Transverse colon (tissue), 4 donors: ENCODE results near the gene MYPN. TPM values are rescaled to one million over a fixed set of nuclear protein-coding genes. Genes with fewer than 3 reads are reported as not detected.

ENCODE experiments used
- DNase-seq: peaks from one replicate; pipeline ENCODE4 v3.0.0-alpha.2; 2019
- H3K27ac ChIP-seq, 4 donors: fragments of 200-600 bp; sonication (generic); 2 replicates each; pipeline ENCODE4 v1.5.1; 2016 to 2018; ENCODE audit warnings: inconsistent platforms in 4 of 4
- H3K27me3 ChIP-seq: fragments of 200-600 bp; sonication (generic); 2 replicates; pipeline ENCODE4 v1.5.1; 2017; ENCODE audit warnings: inconsistent platforms
- H3K36me3 ChIP-seq, 4 donors: fragments of 200-600 bp; sonication (generic); 2 replicates each; pipeline ENCODE4 v1.5.1; 2017 to 2019; ENCODE audit warnings: inconsistent platforms in 4 of 4
- H3K4me1 ChIP-seq, 4 donors: fragments of 200-600 bp; sonication (generic); 2 replicates each; pipeline ENCODE4 v1.5.1; 2017 to 2020; ENCODE audit warnings: inconsistent platforms in 4 of 4
- H3K4me3 ChIP-seq, 4 donors: fragments of 200-600 bp; sonication (generic); 1 replicate in 1 of 4; 2 replicates in 3 of 4; pipeline versions ENCODE4 v1.5.1 to v1.6.1; 2017 to 2019; ENCODE audit warnings: inconsistent platforms in 4 of 4
- H3K9me3 ChIP-seq, 2 donors: fragments of 200-600 bp; sonication (generic); 2 replicates each; pipeline ENCODE4 v1.5.1; 2017 to 2019; ENCODE audit warnings: inconsistent platforms in 2 of 2
- EP300 ChIP-seq: sonication (generic); formaldehyde crosslinking; IDR thresholded peaks from one replicate; pipeline ENCODE4 v1.6.1; 2017; ENCODE audit warnings: antibody characterized with exemption, low read depth
- POLR2A ChIP-seq: fragments of 450-650 bp; IDR thresholded peaks from one replicate; pipeline ENCODE4 v1.6.1; 2016; ENCODE audit warnings: antibody characterized with exemption, mild to moderate bottlenecking, moderate library complexity
- POLR2AphosphoS5 ChIP-seq, 3 donors: sonication (generic); formaldehyde crosslinking; IDR thresholded peaks; one replicate each; pipeline ENCODE4 v1.6.1; 2016; ENCODE audit warnings: antibody characterized with exemption in 3 of 3
- WGBS, 2 donors: methylation state at CpG; one replicate each; pipeline ENCODE4 v1.1.5; 2018; ENCODE audit warnings: low coverage in 1 of 2; 5-methylcytosine and 5-hydroxymethylcytosine counted together
- in situ Hi-C, 4 donors: fragments of 200-750 bp; cut with MboI; loops; one replicate each; pipeline versions ENCODE4 v1.15.0 to v1.15.1; 2017; ENCODE audit warnings: low sequenced_read_pairs in 3 of 4, low pct_ligation_motif_present in 1 of 4, low pct_unique_long_range_greater_than_20kb in 1 of 4
- intact Hi-C: fragments of 100-400 bp; cut with DNase I; formaldehyde crosslinking; loops from one replicate; pipeline ENCODE4 v1.15.1; 2023; ENCODE audit warnings: low total_unique reads
- total RNA-seq, 4 donors: library from RNA; depleted of rRNA; stranded (reverse); fragments of >200 nt; gene quantifications; one replicate each; pipeline ENCODE4 v1.1.0, GENCODE V29; 2016
- TF ChIP-seq, protein P1 (sequence below), 5 experiments: fragments of 200-600 bp in 3 of 5; fragments of 450-650 bp in 2 of 5; sonication (generic) in 3 of 5; IDR thresholded peaks; 1 replicate in 2 of 5; 2 replicates in 3 of 5; pipeline ENCODE4 v1.5.1; 2016 to 2017; ENCODE audit warnings: antibody characterized with exemption in 5 of 5, inconsistent platforms in 3 of 5, mild to moderate bottlenecking in 2 of 5, moderate library complexity in 1 of 5

Gene MYPN
- total RNA-seq, 4 donors from 2014 or later: 0.27 to 1.5 (median 0.79) TPM; not detected in 1

DNA sequence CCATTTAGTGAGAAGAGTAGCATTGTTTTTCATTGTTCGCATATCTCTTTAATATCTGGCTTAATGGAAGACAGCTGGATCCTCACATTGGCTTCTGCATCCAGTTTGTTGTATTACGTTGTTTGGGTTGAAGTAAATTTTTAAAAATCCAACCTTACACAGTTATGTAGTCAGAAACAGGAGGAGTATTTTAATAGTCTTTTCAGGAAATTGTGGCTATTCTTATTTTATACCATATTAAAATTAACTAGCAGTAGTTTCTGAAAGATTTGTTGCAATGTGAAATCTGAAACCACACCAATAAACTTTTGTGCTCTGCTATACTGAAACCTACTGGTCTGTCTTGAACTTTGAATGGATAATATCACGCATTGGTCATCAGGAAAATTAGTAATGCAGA lies 27.9 kb downstream of the MYPN start:
- no peak for DNase-seq
- no peaks in the 10 kb centered on the region for H3K27me3 ChIP-seq
- TF ChIP-seq, protein P1, sequence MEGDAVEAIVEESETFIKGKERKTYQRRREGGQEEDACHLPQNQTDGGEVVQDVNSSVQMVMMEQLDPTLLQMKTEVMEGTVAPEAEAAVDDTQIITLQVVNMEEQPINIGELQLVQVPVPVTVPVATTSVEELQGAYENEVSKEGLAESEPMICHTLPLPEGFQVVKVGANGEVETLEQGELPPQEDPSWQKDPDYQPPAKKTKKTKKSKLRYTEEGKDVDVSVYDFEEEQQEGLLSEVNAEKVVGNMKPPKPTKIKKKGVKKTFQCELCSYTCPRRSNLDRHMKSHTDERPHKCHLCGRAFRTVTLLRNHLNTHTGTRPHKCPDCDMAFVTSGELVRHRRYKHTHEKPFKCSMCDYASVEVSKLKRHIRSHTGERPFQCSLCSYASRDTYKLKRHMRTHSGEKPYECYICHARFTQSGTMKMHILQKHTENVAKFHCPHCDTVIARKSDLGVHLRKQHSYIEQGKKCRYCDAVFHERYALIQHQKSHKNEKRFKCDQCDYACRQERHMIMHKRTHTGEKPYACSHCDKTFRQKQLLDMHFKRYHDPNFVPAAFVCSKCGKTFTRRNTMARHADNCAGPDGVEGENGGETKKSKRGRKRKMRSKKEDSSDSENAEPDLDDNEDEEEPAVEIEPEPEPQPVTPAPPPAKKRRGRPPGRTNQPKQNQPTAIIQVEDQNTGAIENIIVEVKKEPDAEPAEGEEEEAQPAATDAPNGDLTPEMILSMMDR (IDR thresholded peaks at IDR 0.05): no peak
- TF ChIP-seq POLR2A (no peak), EP300 (no peak), POLR2AphosphoS5 (IDR thresholded peaks at IDR 0.05) (no peak)
- no peaks in the 10 kb centered on the region for H3K36me3 ChIP-seq
- intact Hi-C loops: no loop called here
- in situ Hi-C loops: no loop called here
- no peaks in the 10 kb centered on the region for H3K9me3 ChIP-seq
- no peak overlapping the region for H3K27ac ChIP-seq
- H3K4me1 ChIP-seq: peaks cover 0 to 18% (median 9%) of the 10 kb centered on the region in 4 donors
- WGBS, 2 donors: 84 to 85% methylated on average over 3 of the region's 3 CpGs
- no peak overlapping the region for H3K4me3 ChIP-seq

- no peak for DNase-seq
- no peaks in the 10 kb centered on the region for H3K27me3 ChIP-seq
- TF ChIP-seq, protein P1 (IDR thresholded peaks at IDR 0.05): no peak
- TF ChIP-seq EP300: no peak
- TF ChIP-seq POLR2AphosphoS5 (IDR thresholded peaks at IDR 0.05): no peak
- no peak for TF ChIP-seq POLR2A
- H3K4me1 ChIP-seq: peaks cover 0 to 18% (median 9%) of the 10 kb centered on the region in 4 donors
- H3K27ac ChIP-seq: no peak overlapping the region
- no peaks in the 10 kb centered on the region for H3K9me3 ChIP-seq
- no peaks in the 10 kb centered on the region for H3K36me3 ChIP-seq
- H3K4me3 ChIP-seq: no peak overlapping the region
- intact Hi-C loops (no loop called here), in situ Hi-C loops (no loop called here)
Observed at GRCh38 chr10:68138526-68138925, 29.2 kb downstream of the MYPN start.

DNA sequence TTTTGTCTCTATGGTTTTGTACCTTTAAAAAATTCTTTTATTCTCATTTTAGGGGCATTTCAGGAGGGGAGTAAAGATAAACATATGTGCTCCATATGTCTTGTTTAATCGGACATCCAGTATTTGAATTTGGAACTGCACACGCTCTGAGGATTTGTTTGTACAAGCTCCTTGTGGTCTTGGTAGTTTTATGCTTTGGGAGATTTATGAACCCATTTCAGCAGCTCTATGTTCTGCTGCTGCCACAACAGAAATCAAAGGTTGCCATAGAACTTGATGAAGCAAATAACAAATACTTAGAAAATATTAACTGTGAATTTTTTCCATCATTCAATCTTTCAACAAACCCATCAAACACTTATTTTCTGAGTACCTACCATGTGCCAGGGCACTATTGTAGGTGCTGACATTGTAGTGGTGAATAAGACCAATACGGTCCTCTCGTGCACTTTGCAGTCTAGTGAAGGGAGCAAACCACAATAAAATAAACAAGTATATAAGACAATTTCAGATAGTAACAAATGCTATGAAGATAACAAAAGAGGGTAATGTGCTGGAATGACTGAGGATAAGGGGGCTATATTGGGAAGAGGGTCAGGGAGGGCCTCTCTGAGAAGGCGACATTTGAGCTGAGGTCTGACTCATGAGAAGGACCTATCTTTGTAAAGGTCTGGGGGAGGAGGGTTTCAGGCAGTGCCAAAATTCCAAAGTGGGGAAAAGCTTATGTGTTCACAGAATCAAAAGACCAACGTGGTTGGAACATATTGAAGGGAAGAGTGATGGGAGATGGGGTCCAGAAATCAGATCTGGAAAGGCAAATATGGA lies 30.4 kb downstream of the MYPN start:
- no peak overlapping the region for H3K27ac ChIP-seq
- no peaks in the 10 kb centered on the region for H3K27me3 ChIP-seq
- 76 to 77% methylated on average over 5 to 6 of the region's 6 CpGs for WGBS, 2 donors
- no peaks in the 10 kb centered on the region for H3K36me3 ChIP-seq
- DNase-seq: no peak
- TF ChIP-seq, protein P1 (IDR thresholded peaks at IDR 0.05): no peak
- TF ChIP-seq POLR2AphosphoS5 (IDR thresholded peaks at IDR 0.05) (no peak), EP300 (no peak), POLR2A (no peak)
- intact Hi-C loops (no loop called here), in situ Hi-C loops (loop anchor here in 1 of 4 donors (10.0 kb wide), 1 partner anchor 285 kb away; no protein-coding TSS in a partner anchor)
- H3K4me3 ChIP-seq: no peak overlapping the region
- peaks cover 0 to 18% (median 9%) of the 10 kb centered on the region in 4 donors for H3K4me1 ChIP-seq
- H3K9me3 ChIP-seq: no peaks in the 10 kb centered on the region

DNA sequence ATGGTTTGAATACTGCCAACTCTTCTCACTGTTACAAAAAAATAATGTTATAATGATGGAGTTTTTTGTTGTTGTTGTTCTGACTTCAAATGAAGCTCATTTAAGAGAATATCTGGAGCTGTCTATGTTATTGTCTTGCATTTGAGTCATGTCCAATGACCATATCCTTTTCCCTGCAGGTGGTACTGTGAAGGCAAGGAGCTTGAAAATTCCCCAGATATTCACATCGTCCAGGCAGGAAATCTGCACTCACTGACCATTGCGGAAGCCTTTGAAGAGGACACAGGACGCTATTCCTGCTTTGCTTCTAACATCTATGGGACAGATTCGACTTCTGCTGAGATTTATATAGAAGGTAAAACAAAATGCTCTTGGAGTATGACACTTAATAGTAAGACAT lies 33.5 kb downstream of the MYPN start:
- in situ Hi-C loops: loop anchor here in 1 of 4 donors (10.0 kb wide), 1 partner anchor 288 kb away; no protein-coding TSS in a partner anchor
- Histone ChIP-seq H3K4me1 (no peaks in the 10 kb centered on the region), H3K27ac (no peak overlapping the region), H3K36me3 (no peaks in the 10 kb centered on the region), H3K9me3 (no peaks in the 10 kb centered on the region), H3K4me3 (no peak overlapping the region), H3K27me3 (no peaks in the 10 kb centered on the region)
- intact Hi-C loops: no loop called here
- TF ChIP-seq, protein P1 (IDR thresholded peaks at IDR 0.05): no peak
- TF ChIP-seq POLR2AphosphoS5 (IDR thresholded peaks at IDR 0.05) (no peak), POLR2A (no peak), EP300 (no peak)
- no peak for DNase-seq
- WGBS, 2 donors: 75 to 100% methylated on average over 1 to 4 of the region's 4 CpGs
